ENCODE measurements around the gene PDE6D. TPM values are rescaled to one million over a fixed set of nuclear protein-coding genes. Genes with fewer than 3 reads are reported as not detected.
"Not testable (repeated sequence)": the region's sequence is repeated elsewhere in the genome, so short reads cannot be mapped to it uniquely, and the experiment has no call there.

PDE6D gene
- total and polyA plus RNA-seq, 9 donors: 17.4 to 23.6 (median 20.4) TPM

DNA sequence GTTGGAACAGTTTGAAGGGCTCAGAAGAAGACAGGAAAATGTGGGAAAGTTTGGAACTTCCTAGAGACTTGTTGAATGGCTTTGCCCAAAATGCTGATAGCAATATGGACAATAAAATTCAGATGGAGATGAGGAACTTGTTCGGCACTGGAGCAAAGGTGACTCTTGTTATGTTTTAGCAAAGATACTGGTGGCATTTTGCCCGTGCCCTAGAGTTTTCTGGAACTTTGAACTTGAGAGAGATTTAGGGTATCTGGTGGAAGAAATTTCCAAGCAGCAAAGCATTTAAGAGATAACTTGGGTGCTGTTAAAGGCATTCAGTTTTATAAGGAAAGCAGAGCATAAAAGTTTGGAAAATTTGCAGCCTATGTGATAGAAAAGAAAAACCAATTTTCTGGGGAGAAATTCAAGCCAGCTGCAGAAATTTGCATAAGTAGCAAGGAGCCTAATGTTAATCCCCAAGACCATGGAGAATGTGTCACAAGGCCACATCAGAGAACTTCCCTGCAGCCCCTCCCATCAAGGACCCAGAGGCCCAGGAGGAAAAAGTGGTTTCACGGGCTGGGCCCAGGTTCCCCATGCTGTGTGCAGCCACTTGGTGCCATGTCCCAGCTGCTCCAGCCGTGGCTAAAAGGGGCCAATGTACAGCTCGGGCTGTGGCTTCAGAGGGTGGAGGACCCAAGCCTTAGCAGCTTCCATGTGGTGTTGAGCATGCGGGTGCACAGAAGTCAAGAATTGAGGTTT is 32.8 kb downstream of the PDE6D start:
- not testable (repeated sequence) for H3K27ac ChIP-seq (ENCODE audit: low read length); H3K9me3 ChIP-seq (replicated peaks; ENCODE audit: control insufficient read depth, low read depth, low read length); H3K27me3 ChIP-seq (ENCODE audit: control insufficient read depth, insufficient read depth, low read length); H3K4me1 ChIP-seq (ENCODE audit: control insufficient read depth, insufficient read depth, low read length); H3K36me3 ChIP-seq (ENCODE audit: control insufficient read depth, insufficient read depth, low read length); H3K4me3 ChIP-seq (ENCODE audit: low read length); DNase-seq
- WGBS (ENCODE audit: insufficient coverage): 73% methylated on average over 6 of the region's 6 CpGs

DNA sequence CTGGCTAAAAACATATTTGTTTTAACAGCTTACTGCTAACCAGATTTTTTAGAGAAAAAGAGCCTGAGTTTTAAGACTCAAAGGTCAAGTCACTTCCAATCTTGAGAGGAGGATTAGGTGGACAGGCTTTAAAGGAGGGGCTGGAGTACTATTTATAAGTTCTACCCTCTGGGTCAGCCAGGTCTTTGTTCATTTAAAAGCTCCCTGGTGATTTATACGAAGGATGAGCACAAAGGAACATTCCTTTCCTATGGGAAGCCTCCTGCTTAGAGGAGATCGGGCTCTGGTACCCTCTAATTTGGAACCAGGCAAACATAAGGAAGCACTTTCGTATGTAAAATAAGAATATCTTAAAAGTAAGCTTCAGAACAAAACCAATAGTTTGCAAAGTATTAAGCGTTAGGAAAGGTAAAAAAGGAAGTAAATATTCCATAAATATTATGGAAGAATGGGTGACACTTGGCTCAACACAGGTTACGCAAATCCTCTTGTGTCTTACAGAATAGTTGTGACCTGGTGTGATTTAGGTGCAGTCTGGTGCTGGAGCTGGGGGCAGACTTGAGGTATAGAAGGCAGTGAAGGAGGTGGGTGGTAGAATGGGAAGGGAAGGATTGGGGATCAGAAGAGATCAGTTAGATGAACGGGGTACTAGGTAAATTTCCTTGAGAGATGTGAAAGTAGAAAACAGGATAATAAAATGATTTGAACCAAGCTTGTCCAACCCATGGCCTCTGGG is 35.6 kb downstream of the PDE6D start:
- no peaks in the 10 kb centered on the region for H3K27me3 ChIP-seq (ENCODE audit: control insufficient read depth, insufficient read depth, low read length)
- H3K4me1 ChIP-seq (ENCODE audit: control insufficient read depth, insufficient read depth, low read length): no peaks in the 10 kb centered on the region
- no peak overlapping the region for H3K27ac ChIP-seq (ENCODE audit: low read length)
- H3K4me3 ChIP-seq (ENCODE audit: low read length): no peak overlapping the region
- no peaks in the 10 kb centered on the region for H3K9me3 ChIP-seq (replicated peaks; ENCODE audit: control insufficient read depth, low read depth, low read length)
- 100% methylated on average over 1 of the region's 6 CpGs for WGBS (ENCODE audit: insufficient coverage)
- H3K36me3 ChIP-seq (ENCODE audit: control insufficient read depth, insufficient read depth, low read length): no peaks in the 10 kb centered on the region
- DNase-seq: no peak

- Histone ChIP-seq H3K9me3 (replicated peaks; ENCODE audit: control insufficient read depth, low read depth, low read length) (no peaks in the 10 kb centered on the region), H3K27me3 (ENCODE audit: control insufficient read depth, insufficient read depth, low read length) (no peaks in the 10 kb centered on the region)
Observed at GRCh38 chr2:231743376-231744116, 37.5 kb downstream of the PDE6D start.

DNA sequence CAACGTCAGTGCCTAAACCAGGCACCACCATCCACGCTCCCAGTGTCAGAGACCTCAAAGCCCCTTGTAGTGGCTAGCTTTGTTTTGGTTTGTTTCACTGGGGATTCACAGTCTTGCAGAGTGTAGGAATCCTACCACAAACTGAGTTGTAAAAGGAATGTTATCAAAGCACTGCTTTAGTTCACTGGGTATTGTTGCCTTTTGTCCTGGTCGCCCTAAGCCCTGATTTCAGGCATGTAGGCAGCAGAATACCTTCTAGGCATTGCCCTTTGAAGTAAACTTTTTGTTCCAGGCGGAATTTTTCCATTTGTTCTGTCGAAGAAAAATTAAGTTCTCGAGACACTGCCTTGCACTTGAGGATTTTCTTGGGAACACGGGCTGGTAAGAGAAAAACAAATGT is 43.3 kb downstream of the PDE6D start:
- no peaks in the 10 kb centered on the region for H3K4me1 ChIP-seq (ENCODE audit: control insufficient read depth, insufficient read depth, low read length)
- no peak overlapping the region for H3K27ac ChIP-seq (ENCODE audit: low read length)
- no peaks in the 10 kb centered on the region for H3K27me3 ChIP-seq (ENCODE audit: control insufficient read depth, insufficient read depth, low read length)
- no peak overlapping the region for H3K4me3 ChIP-seq (ENCODE audit: low read length)
- DNase-seq: no peak
- H3K36me3 ChIP-seq (ENCODE audit: control insufficient read depth, insufficient read depth, low read length): peaks cover 20% of the 10 kb centered on the region
- 86% methylated on average over 3 of the region's 7 CpGs for WGBS (ENCODE audit: insufficient coverage)
- H3K9me3 ChIP-seq (replicated peaks; ENCODE audit: control insufficient read depth, low read depth, low read length): no peaks in the 10 kb centered on the region

More at GRCh38 chr2:231743376-231744116, 37.5 kb downstream of the PDE6D start:
- 68% methylated on average over 5 of the region's 9 CpGs for WGBS (ENCODE audit: insufficient coverage)
- H3K4me3 ChIP-seq (ENCODE audit: low read length): no peak overlapping the region
- no peak for DNase-seq
- H3K27ac ChIP-seq (ENCODE audit: low read length): no peak overlapping the region
- H3K4me1 ChIP-seq (ENCODE audit: control insufficient read depth, insufficient read depth, low read length): no peaks in the 10 kb centered on the region
- H3K36me3 ChIP-seq (ENCODE audit: control insufficient read depth, insufficient read depth, low read length): no peaks in the 10 kb centered on the region

DNA sequence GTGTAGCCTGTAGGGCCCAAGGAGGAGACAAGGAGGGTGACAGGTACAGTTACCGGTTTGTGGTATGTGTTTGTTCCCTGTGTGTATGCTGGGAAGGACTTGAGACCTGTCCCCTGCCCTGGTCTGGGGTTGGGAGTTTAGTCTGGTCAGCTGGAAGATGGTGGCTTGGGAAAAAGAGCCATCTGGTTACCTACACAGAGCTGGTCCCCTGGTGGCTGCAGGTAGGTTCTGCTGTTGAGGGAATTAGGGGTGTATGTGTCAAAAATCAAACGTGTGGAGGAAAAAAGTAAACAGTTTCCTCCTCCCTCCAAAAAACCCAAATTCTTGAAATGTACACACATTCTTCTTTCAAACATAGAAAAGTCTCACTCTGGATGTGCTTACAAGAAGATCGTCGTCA is 48.5 kb downstream of the PDE6D start:
- DNase-seq: no peak
- WGBS (ENCODE audit: insufficient coverage): 91% methylated on average over 1 of the region's 4 CpGs
- H3K27me3 ChIP-seq (ENCODE audit: control insufficient read depth, insufficient read depth, low read length): no peaks in the 10 kb centered on the region
- H3K4me3 ChIP-seq (ENCODE audit: low read length): no peak overlapping the region
- H3K27ac ChIP-seq (ENCODE audit: low read length): no peak overlapping the region
- no peaks in the 10 kb centered on the region for H3K4me1 ChIP-seq (ENCODE audit: control insufficient read depth, insufficient read depth, low read length)
- H3K36me3 ChIP-seq (ENCODE audit: control insufficient read depth, insufficient read depth, low read length): peaks cover 31% of the 10 kb centered on the region
- H3K9me3 ChIP-seq (replicated peaks; ENCODE audit: control insufficient read depth, low read depth, low read length): no peaks in the 10 kb centered on the region

DNA sequence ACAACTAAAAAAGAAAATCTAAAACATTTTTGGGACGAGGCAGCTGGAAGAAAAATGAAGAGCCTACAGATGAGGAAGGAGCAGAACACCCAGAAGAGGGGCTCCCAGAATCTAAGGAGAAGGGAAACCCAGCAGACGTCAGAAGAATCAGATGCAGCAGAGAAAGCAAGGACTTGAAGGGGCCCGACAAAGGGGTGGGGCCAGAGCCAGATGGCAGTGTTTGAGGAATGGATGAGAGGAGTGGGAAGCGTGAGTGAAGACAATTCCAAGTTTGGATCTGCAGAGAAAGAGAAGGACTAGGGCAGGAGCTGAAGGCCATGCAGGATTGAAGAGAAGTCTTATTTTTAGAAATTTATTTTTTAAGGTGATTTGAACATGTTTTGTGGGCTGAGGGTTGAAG is 53.5 kb downstream of the PDE6D start:
- Histone ChIP-seq H3K36me3 (ENCODE audit: control insufficient read depth, insufficient read depth, low read length) (peaks cover 14% of the 10 kb centered on the region), H3K9me3 (replicated peaks; ENCODE audit: control insufficient read depth, low read depth, low read length) (no peaks in the 10 kb centered on the region), H3K4me1 (ENCODE audit: control insufficient read depth, insufficient read depth, low read length) (no peaks in the 10 kb centered on the region), H3K27ac (ENCODE audit: low read length) (no peak overlapping the region), H3K4me3 (ENCODE audit: low read length) (no peak overlapping the region), H3K27me3 (ENCODE audit: control insufficient read depth, insufficient read depth, low read length) (no peaks in the 10 kb centered on the region)
- WGBS (ENCODE audit: insufficient coverage): 21% methylated on average over 4 of the region's 4 CpGs
- peak; percentile 46 for DNase-seq

- Histone ChIP-seq H3K36me3 (ENCODE audit: control insufficient read depth, insufficient read depth, low read length) (peaks cover 1% of the 10 kb centered on the region), H3K4me1 (ENCODE audit: control insufficient read depth, insufficient read depth, low read length) (no peaks in the 10 kb centered on the region), H3K4me3 (ENCODE audit: low read length) (no peak overlapping the region), H3K27me3 (ENCODE audit: control insufficient read depth, insufficient read depth, low read length) (no peaks in the 10 kb centered on the region), H3K9me3 (replicated peaks; ENCODE audit: control insufficient read depth, low read depth, low read length) (no peaks in the 10 kb centered on the region), H3K27ac (ENCODE audit: low read length) (no peak overlapping the region)
- 80% methylated on average over 5 of the region's 8 CpGs for WGBS (ENCODE audit: insufficient coverage)
- DNase-seq: no peak
Observed at GRCh38 chr2:231726276-231726675, 54.8 kb downstream of the PDE6D start.

DNA sequence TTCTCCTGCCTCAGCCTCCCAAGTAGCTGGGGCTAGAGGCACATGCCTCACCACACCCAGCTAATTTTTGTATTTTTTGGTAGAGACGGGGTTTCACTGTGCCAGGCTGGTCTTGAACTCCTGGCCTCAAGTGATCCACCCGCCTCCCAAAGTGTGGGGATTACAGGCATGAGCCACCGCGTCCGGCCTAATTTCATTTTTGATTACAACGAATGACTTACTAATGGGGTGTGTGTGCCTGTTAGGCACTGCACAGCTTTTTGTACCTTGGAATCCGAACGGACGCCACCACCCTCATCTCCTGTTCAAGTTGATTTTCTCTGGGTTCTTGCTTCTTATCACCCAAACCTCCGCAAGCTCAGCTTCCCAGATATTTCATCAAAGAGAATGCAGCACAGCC is 55.6 kb downstream of the PDE6D start:
- DNase-seq: no peak
- Histone ChIP-seq H3K27ac (ENCODE audit: low read length) (no peak overlapping the region), H3K36me3 (ENCODE audit: control insufficient read depth, insufficient read depth, low read length) (no peaks in the 10 kb centered on the region), H3K9me3 (replicated peaks; ENCODE audit: control insufficient read depth, low read depth, low read length) (no peaks in the 10 kb centered on the region), H3K4me3 (ENCODE audit: low read length) (no peak overlapping the region), H3K27me3 (ENCODE audit: control insufficient read depth, insufficient read depth, low read length) (no peaks in the 10 kb centered on the region), H3K4me1 (ENCODE audit: control insufficient read depth, insufficient read depth, low read length) (no peaks in the 10 kb centered on the region)
- WGBS (ENCODE audit: insufficient coverage): 96% methylated on average over 8 of the region's 10 CpGs

- Histone ChIP-seq H3K4me3 (ENCODE audit: low read length) (no peak overlapping the region), H3K27ac (ENCODE audit: low read length) (no peak overlapping the region), H3K27me3 (ENCODE audit: control insufficient read depth, insufficient read depth, low read length) (no peaks in the 10 kb centered on the region), H3K4me1 (ENCODE audit: control insufficient read depth, insufficient read depth, low read length) (peaks cover 4% of the 10 kb centered on the region), H3K9me3 (replicated peaks; ENCODE audit: control insufficient read depth, low read depth, low read length) (no peaks in the 10 kb centered on the region), H3K36me3 (ENCODE audit: control insufficient read depth, insufficient read depth, low read length) (no peaks in the 10 kb centered on the region)
- WGBS (ENCODE audit: insufficient coverage): 80% methylated on average over 1 of the region's 8 CpGs
- no peak for DNase-seq
Observed at GRCh38 chr2:231722721-231723307, 58.3 kb downstream of the PDE6D start.
